SHP77 treated with DMSO at 0.1 percent for 48 hours (cell line): ENCODE results near the gene TMPRSS5.

ENCODE experiments used
- DNase-seq: peaks from one replicate; lab custom pipeline; 2025; lab: John Stamatoyannopoulos, UW

TMPRSS5 gene

GRCh38 chr11:113667801-113668200, 38.3 kb downstream of the TMPRSS5 start:
- no peak for DNase-seq

GRCh38 chr11:113666584-113666983, 39.5 kb downstream of the TMPRSS5 start:
- no peak for DNase-seq

DNA sequence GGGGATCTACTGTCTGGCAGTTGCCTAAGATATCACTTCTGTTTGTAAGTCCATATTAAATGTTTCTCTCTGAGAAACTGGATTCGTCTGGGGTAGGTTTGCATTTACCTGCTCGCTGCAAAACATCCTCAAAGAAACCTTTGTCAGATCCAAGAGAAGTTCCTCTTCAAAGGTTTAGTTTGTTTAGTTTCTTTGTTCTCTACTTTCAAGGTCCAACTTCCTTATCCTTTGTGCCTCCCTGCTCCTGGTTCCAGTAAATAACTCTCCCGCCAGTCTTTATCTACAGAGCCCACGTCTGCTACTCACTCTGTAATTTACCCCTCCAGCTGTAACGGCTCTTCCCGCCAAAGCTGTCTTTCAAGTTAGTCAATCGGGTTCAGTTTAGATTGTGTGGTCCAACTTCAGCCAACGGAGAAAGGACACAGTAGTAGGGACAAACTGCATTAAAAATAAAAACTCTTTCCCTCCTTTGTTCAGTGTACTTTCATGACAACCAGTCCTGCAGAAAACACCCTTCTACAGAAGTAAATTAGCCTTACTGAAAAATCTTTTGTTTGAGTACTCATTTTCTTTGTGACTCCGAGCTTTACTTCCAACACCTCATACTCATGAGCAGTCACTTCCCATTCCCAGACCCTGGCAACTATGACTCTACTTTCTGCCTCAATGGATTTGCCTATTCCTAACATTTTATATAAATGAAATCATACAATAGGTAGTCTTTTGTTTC, 41.0 kb downstream of the TMPRSS5 start:
- no peak for DNase-seq

GRCh38 chr11:113664069-113664980, 41.8 kb downstream of the TMPRSS5 start:
- no peak for DNase-seq

DNA sequence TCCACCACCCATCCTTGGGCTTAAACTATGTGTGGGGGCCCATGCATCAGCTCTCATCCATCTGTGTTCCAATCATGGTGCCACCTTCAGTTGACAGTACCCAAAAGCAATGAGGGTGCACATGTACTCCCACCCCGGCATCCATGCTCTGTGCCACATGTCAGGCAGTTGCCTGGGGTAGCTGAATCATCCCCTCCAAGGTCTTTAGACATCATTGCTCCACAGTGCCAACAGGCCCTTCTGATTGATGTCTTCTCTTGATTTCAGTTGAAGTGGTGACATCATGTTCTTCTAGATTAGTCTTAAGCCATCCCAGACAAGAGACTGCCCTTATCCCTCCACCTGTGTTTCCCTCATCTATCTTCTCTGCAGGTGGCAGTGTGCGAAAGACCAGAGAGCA, 42.5 kb downstream of the TMPRSS5 start:
- no peak for DNase-seq

- DNase-seq: no peak
These were observed 50.3 kb downstream of the TMPRSS5 start for GRCh38 chr11:113655771-113656170.

DNA sequence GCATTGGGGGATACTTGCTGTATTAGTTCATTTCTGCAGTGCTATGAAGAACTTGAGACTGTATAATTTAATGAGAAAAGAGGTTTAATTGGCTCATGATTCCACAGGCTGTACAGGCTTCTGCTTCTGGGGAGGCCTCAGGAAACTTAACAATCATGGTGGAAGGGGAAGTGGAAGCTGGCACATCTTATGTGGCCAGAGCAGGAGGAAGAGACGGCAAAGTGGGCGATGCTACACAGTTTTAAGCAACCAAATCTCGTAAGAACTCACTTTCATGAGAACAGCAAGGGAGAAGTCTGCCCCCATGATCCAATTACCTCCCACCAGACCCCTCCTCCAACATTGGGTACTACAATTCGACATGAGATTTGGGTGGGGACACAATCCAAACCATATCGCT, 55.1 kb downstream of the TMPRSS5 start:
- DNase-seq: no peak

DNA sequence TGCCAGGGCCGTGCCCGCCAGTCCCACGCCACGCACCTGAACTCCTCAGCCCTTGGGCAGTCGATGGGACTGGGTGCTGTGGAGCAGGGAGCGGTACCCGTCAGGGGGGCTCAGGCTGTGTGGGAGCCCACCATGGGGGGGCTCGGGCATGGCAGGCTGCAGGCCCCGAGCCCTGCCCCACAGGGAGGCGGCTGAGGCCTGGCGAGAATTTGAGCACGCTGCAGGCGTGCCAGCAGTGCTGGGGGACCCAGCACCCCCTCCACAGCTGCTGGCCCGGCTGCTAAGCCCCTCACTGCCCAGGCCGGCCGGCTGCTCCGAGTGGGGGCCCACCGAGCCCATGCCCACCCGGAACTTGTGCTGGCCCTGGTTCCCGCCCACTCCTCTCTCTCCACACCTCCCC, 56.8 kb downstream of the TMPRSS5 start:
- no peak for DNase-seq

DNA sequence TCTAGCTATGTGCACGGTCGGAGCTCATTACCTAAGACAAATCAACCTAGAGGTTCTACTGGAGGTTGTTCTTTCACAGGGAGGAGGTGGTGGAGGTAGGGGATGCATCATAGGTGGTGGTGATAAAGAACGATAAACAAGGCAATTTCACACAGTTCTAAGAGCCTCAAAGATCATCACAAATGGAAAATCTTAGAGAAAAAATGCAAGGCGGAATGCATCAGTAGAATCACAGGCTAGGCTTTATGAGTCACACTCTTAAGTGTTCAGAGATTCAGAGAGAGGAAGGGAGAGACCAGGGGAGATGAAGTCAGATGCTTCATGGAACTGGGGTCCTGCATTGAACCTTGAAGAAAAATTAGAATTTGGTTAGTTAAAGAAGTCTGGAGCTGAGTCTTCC, 58.3 kb downstream of the TMPRSS5 start:
- no peak for DNase-seq

DNA sequence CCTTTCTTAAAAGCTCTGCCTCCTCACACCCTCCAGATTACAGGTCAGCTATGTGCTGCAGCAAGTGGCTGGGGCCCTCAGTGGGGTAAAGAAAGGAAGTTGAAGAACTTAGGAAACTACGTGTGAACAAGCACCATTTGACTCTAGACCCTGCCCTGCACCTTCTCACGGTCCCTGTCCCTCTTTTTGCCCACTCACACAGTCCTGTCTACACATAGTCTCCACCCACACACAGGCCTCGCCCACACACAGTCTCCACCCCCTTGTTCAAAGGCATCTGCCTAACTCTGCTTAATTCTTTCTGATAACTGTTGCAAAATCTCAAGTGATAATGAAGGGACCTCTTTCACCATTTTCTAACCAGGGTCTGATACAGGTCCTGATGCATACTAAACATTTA, 59.0 kb downstream of the TMPRSS5 start:
- no peak for DNase-seq

DNA sequence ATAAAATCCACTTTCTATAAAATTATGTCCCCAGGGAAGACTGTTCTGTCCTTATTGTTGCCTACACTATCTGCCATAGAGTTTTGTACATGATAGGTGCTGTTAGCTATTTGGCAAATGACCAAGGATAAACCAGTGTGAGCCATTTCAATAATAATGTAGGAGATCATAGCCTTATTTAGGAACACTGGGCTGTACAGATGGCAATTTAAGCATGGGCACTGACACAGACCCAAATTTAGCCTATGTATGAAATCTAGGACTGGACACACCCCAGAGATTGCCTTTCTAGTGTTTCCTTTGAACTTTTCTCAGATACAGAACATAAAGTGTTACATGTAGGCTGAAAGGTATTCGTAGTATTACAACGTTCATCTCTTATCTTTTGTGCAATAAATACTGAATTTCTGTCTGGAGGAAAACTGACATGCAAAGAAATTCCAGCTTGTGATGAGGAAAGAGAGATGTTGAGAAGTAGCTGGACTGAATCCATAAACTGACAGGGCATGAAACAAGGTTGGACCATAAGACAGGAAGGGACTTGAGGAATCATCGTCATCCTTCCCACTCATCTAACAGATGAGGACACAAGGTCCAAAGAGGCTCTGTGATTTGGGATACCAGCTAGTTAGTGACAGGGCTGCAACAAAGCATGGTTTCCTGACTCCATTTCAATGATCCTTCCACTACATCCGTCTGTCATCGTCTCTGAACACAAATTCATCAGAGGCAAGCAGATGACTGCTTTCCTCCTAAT, 60.3 kb downstream of the TMPRSS5 start:
- no peak for DNase-seq

DNA sequence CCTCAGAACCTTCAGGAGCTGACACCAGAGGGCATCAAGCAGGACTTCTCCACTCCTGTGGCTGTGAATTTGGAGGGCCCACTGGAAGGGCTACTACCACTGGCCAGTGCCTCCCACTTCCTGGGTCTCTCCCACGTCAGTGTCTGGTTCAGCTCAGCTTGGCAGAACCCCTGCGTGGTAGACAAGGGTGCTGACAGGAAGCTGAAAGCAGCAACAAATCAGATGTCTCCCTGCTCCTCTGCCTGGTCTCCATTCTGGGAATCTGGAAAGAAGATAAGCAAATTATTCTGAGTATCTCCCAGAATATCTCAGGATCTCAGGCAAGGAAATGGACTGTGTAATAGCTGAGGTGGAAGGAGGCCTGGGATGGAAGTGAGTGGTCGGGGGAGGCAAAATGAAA, 61.5 kb downstream of the TMPRSS5 start:
- no peak for DNase-seq

DNA sequence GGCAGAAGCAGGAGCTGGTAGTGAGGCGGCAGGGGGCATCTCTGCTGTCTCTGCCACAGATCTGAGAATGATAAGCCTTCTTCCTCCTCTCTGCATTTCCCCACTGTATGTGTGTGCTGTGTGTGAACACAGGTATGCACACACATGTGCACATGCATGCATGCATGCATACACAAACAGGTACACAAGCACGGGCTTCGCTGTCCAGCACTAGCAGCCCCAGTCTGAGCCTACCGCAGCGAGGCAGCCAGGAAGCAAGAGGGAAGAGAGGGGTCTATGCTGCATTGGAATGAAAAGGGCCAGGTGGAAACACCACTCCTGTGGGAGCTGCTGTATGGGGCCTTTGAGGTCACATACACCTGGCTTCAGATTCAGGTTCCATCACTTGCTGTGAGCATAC, 62.4 kb downstream of the TMPRSS5 start:
- no peak for DNase-seq

GRCh38 chr11:113643006-113643585, 63.0 kb downstream of the TMPRSS5 start:
- no peak for DNase-seq

DNA sequence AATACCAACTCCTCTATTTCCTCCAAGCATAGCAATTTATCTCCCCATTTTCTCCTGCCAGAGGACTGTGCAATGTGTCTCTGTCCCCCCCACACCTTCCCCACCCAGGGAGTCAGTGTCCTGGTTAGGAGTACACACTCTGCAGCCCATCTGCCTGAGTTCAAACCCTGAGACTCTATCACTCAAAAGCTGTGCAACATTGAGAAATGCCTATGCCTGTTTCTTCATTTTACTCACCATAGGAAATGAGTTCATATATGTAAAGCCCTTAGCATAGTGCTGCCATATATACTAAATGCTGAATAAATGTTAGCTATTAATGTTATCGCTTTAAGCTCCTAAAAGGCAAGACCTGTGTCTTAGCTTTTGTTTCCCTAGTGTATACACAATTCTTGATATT, 64.0 kb downstream of the TMPRSS5 start:
- DNase-seq: no peak

DNA sequence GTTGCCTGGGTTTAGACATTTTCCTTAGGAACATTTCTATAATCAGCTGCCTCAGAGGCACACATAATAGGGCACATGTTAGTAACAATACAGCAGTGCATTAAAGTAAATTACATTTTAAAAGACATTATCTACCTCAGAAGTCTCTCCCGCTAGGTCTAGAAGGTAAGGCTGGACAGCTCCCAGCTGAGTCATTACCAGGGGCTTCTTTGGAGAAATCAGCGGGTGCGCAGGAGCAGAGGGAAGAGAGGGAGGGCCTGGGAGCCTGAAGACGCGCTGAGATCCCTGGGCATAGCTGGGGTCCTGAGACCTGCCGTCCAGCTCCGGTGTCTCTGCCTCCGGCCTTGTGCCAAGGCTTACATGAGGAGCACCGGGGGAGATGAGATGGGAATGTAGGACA, 67.7 kb downstream of the TMPRSS5 start:
- DNase-seq: no peak

- no peak for DNase-seq
These were observed 68.5 kb downstream of the TMPRSS5 start for GRCh38 chr11:113637636-113638035.
